GM18499 (cell line): ENCODE measurements around the gene ULK1.
"Not testable (repeated sequence)": the region's sequence is repeated elsewhere in the genome, so short reads cannot be mapped to it uniquely, and the experiment has no call there.

Source experiments
- ATAC-seq: cut with Tn5 transposase; IDR thresholded peaks from one replicate; pipeline ENCODE4 v1.9.1; 2021; ENCODE audit warnings: moderate number of reproducible peaks; ENCODE audit not compliant: insufficient read depth, unreplicated experiment

ULK1 gene

DNA sequence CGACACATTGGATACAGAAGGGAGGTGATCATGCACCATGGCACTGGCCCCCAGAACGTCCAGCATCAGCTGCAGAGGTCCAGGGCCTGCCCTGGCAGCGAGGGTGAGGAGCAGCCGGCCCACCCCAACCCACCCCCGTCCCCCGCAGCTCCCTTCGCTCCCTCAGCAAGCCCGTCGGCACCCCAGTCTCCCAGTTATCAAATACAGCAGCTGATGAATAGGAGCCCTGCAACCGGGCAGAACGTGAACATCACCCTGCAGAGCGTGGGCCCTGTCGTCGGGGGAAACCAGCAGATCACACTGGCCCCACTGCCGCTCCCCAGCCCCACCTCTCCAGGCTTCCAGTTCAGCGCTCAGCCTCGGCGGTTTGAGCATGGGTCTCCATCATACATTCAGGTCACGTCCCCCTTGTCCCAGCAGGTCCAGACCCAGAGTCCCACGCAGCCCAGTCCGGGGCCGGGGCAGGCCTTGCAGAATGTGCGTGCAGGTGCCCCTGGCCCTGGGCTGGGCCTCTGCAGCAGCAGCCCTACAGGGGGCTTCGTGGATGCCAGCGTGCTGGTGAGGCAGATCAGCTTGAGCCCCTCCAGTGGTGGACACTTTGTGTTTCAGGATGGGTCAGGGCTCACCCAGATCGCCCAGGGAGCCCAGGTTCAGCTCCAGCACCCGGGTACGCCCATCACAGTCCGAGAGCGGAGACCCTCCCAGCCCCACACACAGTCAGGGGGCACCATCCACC, 66.3 kb downstream of the ULK1 start:
- not testable (repeated sequence) for ATAC-seq

DNA sequence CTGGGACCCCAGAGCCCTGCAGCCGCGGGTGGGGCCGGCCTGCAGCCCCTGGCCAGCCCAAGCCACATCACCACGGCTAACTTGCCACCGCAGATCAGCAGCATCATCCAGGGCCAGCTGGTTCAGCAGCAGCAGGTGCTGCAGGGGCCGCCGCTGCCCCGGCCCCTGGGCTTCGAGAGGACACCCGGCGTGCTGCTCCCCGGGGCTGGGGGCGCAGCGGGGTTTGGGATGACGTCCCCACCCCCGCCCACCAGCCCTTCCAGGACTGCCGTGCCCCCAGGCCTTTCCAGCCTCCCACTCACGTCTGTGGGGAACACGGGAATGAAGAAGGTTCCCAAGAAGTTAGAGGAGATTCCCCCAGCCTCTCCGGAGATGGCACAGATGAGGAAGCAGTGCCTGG, 66.9 kb downstream of the ULK1 start:
- not testable (repeated sequence) for ATAC-seq

GRCh38 chr12:131962069-131962468, 67.6 kb downstream of the ULK1 start:
- no peak for ATAC-seq

DNA sequence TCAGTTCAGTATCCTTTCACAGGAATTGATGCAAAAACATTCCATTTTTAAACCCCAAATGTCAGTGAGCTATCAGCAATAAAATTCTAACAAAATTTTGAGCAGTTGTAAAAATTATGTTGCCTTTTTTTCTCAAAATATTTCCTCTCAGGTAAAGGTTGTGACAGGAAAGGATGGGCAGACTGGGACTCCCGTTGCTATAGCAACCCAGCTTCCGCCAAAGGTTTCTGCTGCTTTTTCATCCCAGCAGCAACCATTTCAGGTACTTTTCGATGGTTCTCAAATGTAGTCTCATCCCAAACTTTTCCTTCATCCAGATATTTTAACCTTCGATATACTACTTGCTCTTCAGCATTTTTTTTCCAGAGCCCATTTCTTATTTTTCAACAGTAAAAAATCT, 69.0 kb downstream of the ULK1 start:
- no peak for ATAC-seq

DNA sequence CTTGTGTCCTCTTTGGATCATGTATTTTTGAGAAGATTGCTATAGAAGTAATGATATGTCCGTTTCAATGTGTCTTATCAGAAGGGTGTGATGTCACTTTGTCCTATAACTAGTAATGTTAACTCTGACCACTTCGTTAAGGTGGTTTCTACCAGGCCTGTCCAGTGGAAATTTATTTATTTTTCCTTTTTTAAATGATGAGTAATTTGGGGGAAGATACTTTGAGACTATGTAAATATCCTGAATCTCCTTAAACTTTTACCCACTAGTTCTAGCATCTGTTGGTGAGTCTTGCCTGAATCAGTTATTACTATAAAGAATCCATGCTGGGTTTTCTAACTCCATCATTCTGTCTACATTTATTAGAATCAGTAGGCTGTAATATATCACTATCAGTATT, 70.7 kb downstream of the ULK1 start:
- no peak for ATAC-seq

DNA sequence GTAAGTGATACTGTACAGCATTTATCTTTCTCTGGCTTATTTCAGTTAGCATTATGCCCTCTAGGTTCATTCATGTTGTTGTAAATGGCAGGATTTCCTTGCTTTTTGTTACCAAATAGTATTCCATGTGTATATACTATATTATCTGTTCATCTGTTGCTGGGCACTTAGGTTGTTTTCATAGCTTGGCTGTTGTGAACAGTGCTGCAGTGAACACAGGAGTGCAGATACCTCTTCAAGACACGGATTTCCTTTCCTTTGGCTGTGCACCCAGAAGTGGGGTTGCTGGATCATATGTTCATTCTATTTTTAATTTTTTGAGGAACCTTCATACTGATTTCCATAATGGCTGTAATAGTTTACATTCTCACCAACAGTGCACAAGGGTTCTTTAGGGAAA, 76.8 kb downstream of the ULK1 start:
- ATAC-seq = no peak
